A673 (cell line): ENCODE data around the gene SCRT2.

Experiments
- EZH2 ChIP-seq: fragments of 200-600 bp; sonication (generic); IDR thresholded peaks from 2 replicates; pipeline ENCODE4 v1.6.1; 2017; ENCODE audit warnings: borderline replicate concordance, low read depth, mild to moderate bottlenecking, mixed read lengths, antibody characterized with exemption, low read length; ENCODE audit not compliant: poor library complexity, severe bottlenecking
- TF ChIP-seq, protein P1 (sequence below): fragments of 300-800, 200-600 bp; sonication (generic); conservative IDR thresholded peaks from 2 replicates; pipeline ENCODE4 v1.5.1; 2017; ENCODE audit warnings: low read depth, mild to moderate bottlenecking, antibody characterized with exemption, low read length, moderate library complexity, mixed read lengths

DNA sequence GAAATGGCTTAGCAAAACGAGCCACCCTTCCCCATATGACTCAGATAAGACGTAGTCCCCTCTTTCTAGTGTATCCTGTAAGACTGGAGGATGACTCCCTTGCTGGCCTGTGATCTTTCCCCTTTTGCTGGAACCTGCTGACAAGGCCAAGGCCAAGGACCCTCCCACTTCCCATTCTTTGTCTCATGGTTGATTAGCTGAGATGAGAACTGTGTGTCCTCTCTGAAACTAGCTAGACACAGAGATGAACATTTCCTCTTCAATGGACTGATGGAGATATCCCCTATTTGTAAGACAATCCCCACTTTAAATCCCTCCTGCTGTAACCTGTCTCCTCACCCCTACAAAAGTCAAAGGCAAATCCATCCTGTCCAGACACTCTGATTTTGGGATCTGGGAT is 33.4 kb upstream of the SCRT2 start:
- TF ChIP-seq, protein P1, sequence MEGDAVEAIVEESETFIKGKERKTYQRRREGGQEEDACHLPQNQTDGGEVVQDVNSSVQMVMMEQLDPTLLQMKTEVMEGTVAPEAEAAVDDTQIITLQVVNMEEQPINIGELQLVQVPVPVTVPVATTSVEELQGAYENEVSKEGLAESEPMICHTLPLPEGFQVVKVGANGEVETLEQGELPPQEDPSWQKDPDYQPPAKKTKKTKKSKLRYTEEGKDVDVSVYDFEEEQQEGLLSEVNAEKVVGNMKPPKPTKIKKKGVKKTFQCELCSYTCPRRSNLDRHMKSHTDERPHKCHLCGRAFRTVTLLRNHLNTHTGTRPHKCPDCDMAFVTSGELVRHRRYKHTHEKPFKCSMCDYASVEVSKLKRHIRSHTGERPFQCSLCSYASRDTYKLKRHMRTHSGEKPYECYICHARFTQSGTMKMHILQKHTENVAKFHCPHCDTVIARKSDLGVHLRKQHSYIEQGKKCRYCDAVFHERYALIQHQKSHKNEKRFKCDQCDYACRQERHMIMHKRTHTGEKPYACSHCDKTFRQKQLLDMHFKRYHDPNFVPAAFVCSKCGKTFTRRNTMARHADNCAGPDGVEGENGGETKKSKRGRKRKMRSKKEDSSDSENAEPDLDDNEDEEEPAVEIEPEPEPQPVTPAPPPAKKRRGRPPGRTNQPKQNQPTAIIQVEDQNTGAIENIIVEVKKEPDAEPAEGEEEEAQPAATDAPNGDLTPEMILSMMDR, result no peak
- no peak for TF ChIP-seq EZH2
